GM12892 (cell line): ENCODE data around the gene PLA2G15.

Experiments
- POLR2A ChIP-seq: IDR thresholded peaks from 2 replicates; pipeline ENCODE4 v1.6.1; 2011; ENCODE audit warnings: low read depth, low read length, control low read depth
- POLR2AphosphoS5 ChIP-seq: IDR thresholded peaks from 2 replicates; pipeline ENCODE4 v1.6.1; 2011; ENCODE audit warnings: low read depth, low read length, control low read depth
- TAF1 ChIP-seq: IDR thresholded peaks from 2 replicates; pipeline ENCODE4 v1.6.1; 2011; ENCODE audit warnings: low read depth, mild to moderate bottlenecking, control low read depth, low read length, borderline replicate concordance

DNA sequence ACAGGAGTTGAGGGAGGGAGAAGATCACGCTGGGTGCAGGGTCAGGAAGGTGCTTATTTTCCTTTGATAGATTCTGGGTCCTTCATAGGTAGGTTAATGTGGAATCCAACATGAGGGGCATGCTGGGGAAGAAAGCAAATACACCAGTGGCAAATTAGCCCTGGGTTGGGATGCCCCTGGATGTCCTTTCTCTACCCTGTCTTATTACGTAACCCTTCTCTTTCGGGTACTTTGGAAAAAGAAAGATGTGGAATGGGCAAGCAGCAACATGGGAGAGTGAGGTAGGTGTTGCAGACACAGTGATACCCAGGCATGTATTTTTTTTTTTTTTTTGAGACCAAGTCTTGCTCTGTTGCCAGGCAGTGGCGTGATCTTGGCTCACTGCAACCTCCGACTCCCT, 28.3 kb downstream of the PLA2G15 start:
- TF ChIP-seq POLR2A: no peak
- TF ChIP-seq POLR2AphosphoS5: no peak
- no peak for TF ChIP-seq TAF1
